Breast epithelium (tissue), 4 donors: ENCODE results near the gene TTC9B. TPM values are rescaled to one million over a fixed set of nuclear protein-coding genes. Genes with fewer than 3 reads are reported as not detected.

ENCODE experiments used
- DNase-seq, 2 donors: peaks; one replicate each; pipeline ENCODE4 v3.0.0-alpha.2; 2019; ENCODE audit warnings: low spot score in 2 of 2
- H3K27ac ChIP-seq, 2 donors: fragments of 200-600 bp; sonication (generic) in 1 of 2; one replicate each; pipeline ENCODE4 v1.5.1; 2016 to 2019; ENCODE audit warnings: mild to moderate bottlenecking in 1 of 2
- H3K27me3 ChIP-seq, 2 donors: fragments of 200-600 bp; sonication (generic) in 1 of 2; one replicate each; pipeline versions ENCODE4 v1.5.1 to v1.6.0; 2017 to 2019; ENCODE audit warnings: control low read depth in 1 of 2, mild to moderate bottlenecking in 1 of 2
- H3K36me3 ChIP-seq: fragments of 200-600 bp; one replicate; pipeline ENCODE4 v1.5.1; 2019
- H3K4me1 ChIP-seq, 2 donors: fragments of 200-600 bp; sonication (generic); one replicate each; pipeline ENCODE4 v1.5.1; 2016 to 2019; ENCODE audit warnings: control low read depth in 1 of 2
- H3K4me3 ChIP-seq, 3 donors: fragments of 200-600 bp; sonication (generic); 1 replicate in 2 of 3; 2 replicates in 1 of 3; pipeline ENCODE4 v1.5.1; 2016 to 2019; ENCODE audit warnings: mild to moderate bottlenecking in 3 of 3, moderate library complexity in 2 of 3
- H3K9me3 ChIP-seq, 2 donors: fragments of 200-600 bp; sonication (generic) in 1 of 2; one replicate each; pipeline ENCODE4 v1.5.1; 2016 to 2019; ENCODE audit warnings: control low read depth in 1 of 2
- CTCF ChIP-seq, 3 donors: fragments of 450-650 bp; IDR thresholded peaks; one replicate each; pipeline ENCODE4 v1.5.1; 2016 to 2017; ENCODE audit warnings: antibody characterized with exemption in 3 of 3, mild to moderate bottlenecking in 3 of 3, moderate library complexity in 3 of 3
- POLR2A ChIP-seq: fragments of 450-650 bp; IDR thresholded peaks from one replicate; pipeline ENCODE4 v1.6.1; 2016; ENCODE audit warnings: antibody characterized with exemption, mild to moderate bottlenecking, moderate library complexity
- POLR2AphosphoS5 ChIP-seq, 3 donors: sonication (generic); formaldehyde crosslinking; IDR thresholded peaks; one replicate each; pipeline ENCODE4 v1.6.1; 2017; ENCODE audit warnings: antibody characterized with exemption in 3 of 3
- intact Hi-C: fragments of 100-400 bp; cut with DNase I; formaldehyde crosslinking; loops from one replicate; pipeline ENCODE4 v1.15.1; 2023; ENCODE audit warnings: low total_unique reads
- total RNA-seq, 3 donors: library from RNA; depleted of rRNA; stranded (reverse); fragments of >200 nt; gene quantifications; one replicate each; pipeline ENCODE4 v1.1.0, GENCODE V29; 2016

Gene TTC9B
- total RNA-seq, 3 donors from 2014 or later = 0.29 TPM; not detected in 2

DNA sequence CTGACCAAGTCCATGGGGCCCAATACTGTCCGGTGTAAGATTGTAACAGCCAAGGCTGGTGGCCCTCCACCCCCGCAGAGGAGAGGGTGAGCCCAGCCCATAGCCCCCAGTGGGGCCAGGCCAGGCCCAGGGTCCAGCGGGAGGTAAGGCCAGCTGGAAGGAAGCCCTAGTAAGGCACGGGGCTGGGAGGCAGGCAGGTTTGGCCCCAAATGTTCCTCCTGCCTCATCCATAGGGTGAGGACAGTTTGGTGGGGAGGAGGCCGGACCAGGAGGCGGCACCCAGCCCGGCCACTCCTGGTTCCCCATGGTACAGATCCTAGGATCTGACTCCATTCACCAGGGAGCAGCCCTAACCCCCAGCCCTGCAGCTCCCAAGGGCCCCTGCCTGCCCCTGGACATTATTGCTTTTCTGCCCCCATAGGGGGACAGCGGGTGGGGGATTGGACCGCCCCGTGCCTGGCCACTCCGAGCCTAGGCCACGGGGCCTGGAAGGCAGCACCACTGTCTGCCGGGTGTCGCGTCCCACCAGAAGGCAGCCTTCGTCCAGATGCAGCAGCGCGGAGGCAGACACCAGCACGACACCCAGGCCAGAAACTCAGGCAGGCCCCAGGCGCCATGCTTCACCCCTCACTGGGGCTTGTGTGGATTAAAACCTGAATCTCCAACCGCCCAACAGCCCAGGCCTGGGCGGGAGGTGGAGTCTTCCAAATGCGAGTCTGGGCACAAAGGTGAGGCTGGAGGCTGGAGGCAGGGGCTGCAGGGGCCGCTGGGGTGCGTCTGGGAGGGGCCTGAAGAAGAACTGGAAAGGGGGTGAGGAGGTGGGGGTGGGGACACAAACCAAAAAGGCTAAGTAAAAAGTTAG, 15.0 kb upstream of the TTC9B start:
- no peaks in the 10 kb centered on the region for H3K36me3 ChIP-seq
- intact Hi-C loops = no loop called here
- TF ChIP-seq CTCF (IDR thresholded peaks at IDR 0.05) (no peak), POLR2AphosphoS5 (IDR thresholded peaks at IDR 0.05) (no peak), POLR2A (no peak)
- H3K27ac ChIP-seq = no peak overlapping the region
- no peaks in the 10 kb centered on the region for H3K27me3 ChIP-seq
- no peaks in the 10 kb centered on the region for H3K4me1 ChIP-seq
- H3K9me3 ChIP-seq = no peaks in the 10 kb centered on the region
- H3K4me3 ChIP-seq = no peak overlapping the region
- DNase-seq = no peak

GRCh38 chr19:40232479-40232878, 14.3 kb upstream of the TTC9B start:
- no peak for DNase-seq
- intact Hi-C loops = no loop called here
- Histone ChIP-seq H3K9me3 (no peaks in the 10 kb centered on the region), H3K27me3 (no peaks in the 10 kb centered on the region), H3K4me3 (no peak overlapping the region), H3K4me1 (no peaks in the 10 kb centered on the region), H3K27ac (no peak overlapping the region), H3K36me3 (no peaks in the 10 kb centered on the region)
- TF ChIP-seq POLR2AphosphoS5 (IDR thresholded peaks at IDR 0.05) (no peak), POLR2A (no peak), CTCF (IDR thresholded peaks at IDR 0.05) (no peak)

DNA sequence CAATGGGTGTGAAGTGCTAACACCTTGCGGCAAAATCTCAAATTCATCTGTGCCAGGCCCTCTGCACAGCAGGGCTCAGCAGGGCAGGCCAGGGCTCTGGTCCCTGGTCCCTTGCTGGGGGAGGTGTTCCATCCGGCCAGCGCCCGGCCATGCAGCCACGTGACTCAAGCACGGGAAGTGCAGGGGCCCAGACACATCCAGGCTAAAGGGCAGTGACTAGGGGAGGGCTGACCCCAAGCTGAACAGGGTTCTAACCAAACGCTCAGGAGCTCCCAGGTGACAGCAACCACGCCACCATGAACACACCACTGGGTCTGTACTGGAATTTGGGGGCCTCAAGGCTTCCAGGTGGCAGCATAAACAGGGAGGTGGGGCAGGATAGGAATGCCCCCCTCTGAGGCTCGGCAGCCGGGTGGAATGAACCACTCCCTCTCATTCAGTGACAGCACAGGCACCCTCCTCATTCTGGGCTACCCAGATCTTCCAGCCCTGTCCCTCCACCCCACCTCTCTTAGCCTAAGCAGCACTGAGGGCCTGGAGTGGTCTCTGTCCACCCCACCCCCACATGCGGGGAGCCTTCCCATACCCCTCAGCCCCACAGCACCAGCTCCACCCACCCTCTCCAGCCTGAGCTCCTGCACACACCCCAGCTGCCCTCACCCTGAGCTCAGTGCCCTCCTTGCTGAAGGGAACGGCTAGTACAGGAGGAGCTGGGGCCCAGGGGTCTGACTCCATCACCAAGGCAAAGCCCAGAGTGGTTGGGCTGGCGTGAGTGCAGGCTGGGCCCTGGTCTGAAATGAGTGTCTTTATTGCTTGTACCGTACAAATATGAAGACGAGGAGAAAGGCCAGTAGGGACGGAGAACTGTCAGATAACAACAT, 13.6 kb upstream of the TTC9B start:
- no peaks in the 10 kb centered on the region for H3K27me3 ChIP-seq
- intact Hi-C loops = no loop called here
- no peaks in the 10 kb centered on the region for H3K9me3 ChIP-seq
- DNase-seq = no peak
- H3K27ac ChIP-seq = peak overlapping the region in 1 of 2 donors; percentile 68
- H3K4me1 ChIP-seq = no peaks in the 10 kb centered on the region
- H3K36me3 ChIP-seq = no peaks in the 10 kb centered on the region
- TF ChIP-seq CTCF (IDR thresholded peaks at IDR 0.05) (no peak), POLR2AphosphoS5 (IDR thresholded peaks at IDR 0.05) (no peak), POLR2A (no peak)
- no peak overlapping the region for H3K4me3 ChIP-seq

- intact Hi-C loops = no loop called here
- Histone ChIP-seq H3K27ac (no peak overlapping the region), H3K4me1 (peaks cover 0 to 6% of the 10 kb centered on the region in 2 donors), H3K27me3 (peaks cover 0 to 6% of the 10 kb centered on the region in 2 donors), H3K4me3 (no peak overlapping the region), H3K36me3 (no peaks in the 10 kb centered on the region), H3K9me3 (no peaks in the 10 kb centered on the region)
- DNase-seq = no peak
- TF ChIP-seq CTCF (IDR thresholded peaks at IDR 0.05) (no peak), POLR2A (no peak), POLR2AphosphoS5 (IDR thresholded peaks at IDR 0.05) (no peak)
Measured at GRCh38 chr19:40231057-40231456, 12.9 kb upstream of the TTC9B start.
